H1 (cell line): ENCODE data around the gene RTN4. TPM values are rescaled to one million over a fixed set of nuclear protein-coding genes. Genes with fewer than 3 reads are reported as not detected.

Experiments used
- CTCF ChIA-PET: fragments of 300-600 bp; sonication (Branson Sonifier 250); formaldehyde crosslinking; loops from one replicate; lab custom pipeline; 2021; ENCODE audit not compliant: partially characterized antibody; lab: Charles Lee
- POLR2A ChIA-PET: fragments of 300-600 bp; sonication (Branson Sonifier 250); formaldehyde crosslinking; loops from one replicate; lab custom pipeline; 2021; ENCODE audit warnings: inconsistent platforms; ENCODE audit not compliant: partially characterized antibody; lab: Charles Lee
- DNase-seq, 2 experiments: peaks; one replicate each; pipeline versions ENCODE4 v3.0.0 to v3.0.0-alpha.2; 2010 to 2022; ENCODE audit warnings: low spot score in 2 of 2, low read depth in 1 of 2, mixed read lengths in 1 of 2
- FAIRE-seq: peaks from 2 replicates; lab custom pipeline; 2011; peaks lifted over from hg19 to GRCh38; lab: Jason Lieb, UNC
- H2AFZ ChIP-seq: 2 replicates; pipeline ENCODE4 v1.8.1; 2012; ENCODE audit warnings: low read length, inconsistent platforms
- H2AK5ac ChIP-seq: 2 replicates; pipeline ENCODE4 v1.6.1; 2013; ENCODE audit warnings: low read depth, low read length
- H2BK120ac ChIP-seq: replicated peaks from 2 replicates; pipeline ENCODE3; 2013; ENCODE audit warnings: low read depth, low read length, inconsistent platforms
- H2BK12ac ChIP-seq: 2 replicates; pipeline ENCODE4 v1.6.1; 2013; ENCODE audit warnings: low read depth, low read length
- H2BK15ac ChIP-seq: 2 replicates; pipeline ENCODE4 v1.6.1; 2013; ENCODE audit warnings: low read length
- H2BK20ac ChIP-seq: 2 replicates; pipeline ENCODE4 v1.6.1; 2013; ENCODE audit warnings: low read length
- H2BK5ac ChIP-seq: 2 replicates; pipeline ENCODE4 v1.6.1; 2013; ENCODE audit warnings: low read depth, low read length
- H3K14ac ChIP-seq: 2 replicates; pipeline ENCODE4 v1.6.1; 2013; ENCODE audit warnings: inconsistent platforms; ENCODE audit not compliant: insufficient read length
- H3K18ac ChIP-seq: 2 replicates; pipeline ENCODE4 v1.6.1; 2013; ENCODE audit warnings: low read length; ENCODE audit errors: extremely low read depth
- H3K23ac ChIP-seq: 2 replicates; pipeline ENCODE4 v1.6.1; 2013; ENCODE audit warnings: inconsistent platforms; ENCODE audit not compliant: insufficient read length
- H3K23me2 ChIP-seq: 2 replicates; pipeline ENCODE4 v1.6.1; 2013; ENCODE audit warnings: low read depth, low read length
- H3K27ac ChIP-seq: 2 replicates; pipeline ENCODE4 v1.6.1; 2011; ENCODE audit warnings: low read depth, low read length, inconsistent platforms
- H3K27me3 ChIP-seq, 4 experiments: replicated peaks in 1 of 4; 1 replicate in 1 of 4; 2 replicates in 3 of 4; pipeline versions ENCODE4 v1.6.1 to v1.8.1; 2011 to 2013; ENCODE audit warnings: low read length in 3 of 4, mild to moderate bottlenecking in 3 of 4, inconsistent platforms in 2 of 4, mixed read lengths in 2 of 4, moderate library complexity in 1 of 4; ENCODE audit not compliant: control insufficient read depth in 3 of 4, insufficient read depth in 3 of 4; ENCODE audit errors: extremely low read depth in 1 of 4
- H3K36me3 ChIP-seq, 4 experiments: 2 replicates each; pipeline versions ENCODE4 v1.6.1 to v1.8.1; 2011 to 2013; ENCODE audit warnings: mild to moderate bottlenecking in 4 of 4, low read length in 3 of 4, moderate library complexity in 2 of 4, control low read depth in 1 of 4, inconsistent platforms in 1 of 4; ENCODE audit not compliant: insufficient read depth in 4 of 4, control insufficient read depth in 2 of 4
- H3K4ac ChIP-seq: replicated peaks from 2 replicates; pipeline ENCODE3; 2013; ENCODE audit warnings: low read length, low read depth, mixed read lengths, inconsistent platforms; ENCODE audit not compliant: insufficient read length
- H3K4me1 ChIP-seq, 4 experiments: replicated peaks in 1 of 4; 1 replicate in 1 of 4; 2 replicates in 3 of 4; pipeline versions ENCODE4 v1.6.1 to v1.8.1; 2011 to 2013; ENCODE audit warnings: low read length in 3 of 4, inconsistent platforms in 2 of 4, mixed read lengths in 1 of 4; ENCODE audit not compliant: insufficient read depth in 4 of 4, control insufficient read depth in 3 of 4
- H3K4me2 ChIP-seq, 2 experiments: 2 replicates each; pipeline versions ENCODE4 v1.6.1 to v1.8.1; 2011 to 2013; ENCODE audit warnings: low read depth in 2 of 2, low read length in 2 of 2, control low read depth in 1 of 2, inconsistent platforms in 1 of 2, mild to moderate bottlenecking in 1 of 2; ENCODE audit not compliant: insufficient read depth in 1 of 2
- H3K4me3 ChIP-seq, 4 experiments: fragments of 200-600, 300-600 bp in 1 of 4; sonication (generic), shearing (Covaris generic), sonication (Bioruptor Twin) in 1 of 4; 2 replicates each; pipeline versions ENCODE4 v1.5.1 to v1.8.1; 2011 to 2016; ENCODE audit warnings: low read length in 4 of 4, low read depth in 3 of 4, control low read depth in 2 of 4, inconsistent platforms in 2 of 4, mild to moderate bottlenecking in 2 of 4, mixed read lengths in 1 of 4, moderate library complexity in 1 of 4; ENCODE audit not compliant: insufficient read depth in 2 of 4; ENCODE audit errors: extremely low read depth in 1 of 4
- H3K56ac ChIP-seq: replicated peaks from 2 replicates; pipeline ENCODE3; 2013; ENCODE audit warnings: low read depth, mild to moderate bottlenecking, mixed read lengths, low read length, inconsistent platforms; ENCODE audit not compliant: insufficient read length
- H3K79me1 ChIP-seq: 2 replicates; pipeline ENCODE4 v1.6.1; 2013; ENCODE audit warnings: low read depth, low read length, control low read depth
- H3K79me2 ChIP-seq, 2 experiments: 2 replicates each; pipeline versions ENCODE4 v1.6.1 to v1.8.1; 2012 to 2013; ENCODE audit warnings: low read length in 2 of 2, mild to moderate bottlenecking in 2 of 2, inconsistent platforms in 1 of 2; ENCODE audit not compliant: insufficient read depth in 2 of 2, control insufficient read depth in 1 of 2
- H3K9ac ChIP-seq, 4 experiments: replicated peaks in 1 of 4; 1 replicate in 1 of 4; 2 replicates in 3 of 4; pipeline versions ENCODE4 v1.6.1 to v1.8.1; 2011 to 2013; ENCODE audit warnings: low read depth in 3 of 4, low read length in 3 of 4, control low read depth in 2 of 4, mild to moderate bottlenecking in 2 of 4, moderate library complexity in 2 of 4, inconsistent platforms in 1 of 4; ENCODE audit errors: extremely low read depth in 1 of 4
- H3K9me3 ChIP-seq, 2 experiments: 2 replicates each; pipeline versions ENCODE4 v1.6.1 to v1.8.1; 2012 to 2013; ENCODE audit warnings: mild to moderate bottlenecking in 2 of 2, moderate library complexity in 2 of 2, control low read depth in 1 of 2, inconsistent platforms in 1 of 2, low read depth in 1 of 2, low read length in 1 of 2, mixed read lengths in 1 of 2; ENCODE audit not compliant: insufficient read depth in 2 of 2
- H4K20me1 ChIP-seq, 2 experiments: replicated peaks in 1 of 2; 2 replicates each; pipeline versions ENCODE3 to v1.8.1; 2011 to 2013; ENCODE audit warnings: inconsistent platforms in 2 of 2, low read length in 2 of 2, mild to moderate bottlenecking in 1 of 2; ENCODE audit not compliant: insufficient read depth in 2 of 2, control insufficient read depth in 1 of 2
- H4K5ac ChIP-seq: 2 replicates; pipeline ENCODE4 v1.6.1; 2013; ENCODE audit warnings: low read length, low read depth, mixed read lengths, inconsistent platforms; ENCODE audit not compliant: insufficient read length
- H4K8ac ChIP-seq: 2 replicates; pipeline ENCODE4 v1.8.0; 2013; ENCODE audit warnings: mild to moderate bottlenecking, moderate library complexity, low read length, inconsistent platforms; ENCODE audit not compliant: insufficient read depth; ENCODE audit errors: extremely low read depth
- H4K91ac ChIP-seq: replicated peaks from 2 replicates; pipeline ENCODE3; 2013; ENCODE audit warnings: low read length, mixed read lengths, inconsistent platforms; ENCODE audit not compliant: insufficient read length
- EP300 ChIP-seq, 2 experiments: IDR thresholded peaks; 1 replicate in 1 of 2; 2 replicates in 1 of 2; pipeline ENCODE4 v1.6.1; 2011 to 2012; ENCODE audit warnings: low read depth in 2 of 2, low read length in 2 of 2, mild to moderate bottlenecking in 2 of 2, borderline replicate concordance in 1 of 2, inconsistent platforms in 1 of 2, moderate library complexity in 1 of 2
- GTF2F1 ChIP-seq: IDR thresholded peaks from 2 replicates; pipeline ENCODE4 v1.6.1; 2012; ENCODE audit warnings: low read depth, low read length, improper control_type of control experiment, borderline replicate concordance
- TCF12 ChIP-seq: IDR thresholded peaks from 2 replicates; pipeline ENCODE4 v1.6.1; 2011; ENCODE audit warnings: low read depth, mild to moderate bottlenecking, low read length
- TEAD4 ChIP-seq: IDR thresholded peaks from 2 replicates; pipeline ENCODE4 v1.6.1; 2012; ENCODE audit warnings: low read depth, low read length, inconsistent platforms, mixed read lengths
- YY1 ChIP-seq: IDR thresholded peaks from 2 replicates; pipeline ENCODE4 v1.6.1; 2011; ENCODE audit warnings: low read depth, mild to moderate bottlenecking, low read length
- ZNF274 ChIP-seq: IDR thresholded peaks from 2 replicates; pipeline ENCODE4 v1.7.0; 2012; ENCODE audit warnings: low read length, borderline replicate concordance; ENCODE audit errors: extremely low read depth
- WGBS, 2 experiments: shearing (Covaris generic) in 1 of 2; methylation state at CpG; one replicate each; pipeline versions ENCODE4 v1.1.6 to v1.1.7; 2013 to 2015; ENCODE audit warnings: low lambda C conversion rate in 2 of 2, mixed read lengths in 2 of 2, inconsistent platforms in 1 of 2, low coverage in 1 of 2, missing lambda C conversion rate in 1 of 2; ENCODE audit not compliant: insufficient replicate concordance in 2 of 2, insufficient coverage in 1 of 2, insufficient read length in 1 of 2; ENCODE audit errors: extremely low coverage in 1 of 2, missing lambda C conversion rate in 1 of 2; 5-methylcytosine and 5-hydroxymethylcytosine counted together
- polyA plus RNA-seq, 7 experiments: library from polyadenylated mRNA; depleted of rRNA in 3 of 7; stranded (reverse) in 5 of 7; unstranded in 2 of 7; fragments of >200 nt in 5 of 7; fragments of 200-250 nt in 2 of 7; gene quantifications; 1 replicate in 5 of 7; 2 replicates in 1 of 7; 4 replicates in 1 of 7; pipeline versions ENCODE4 v1.2.1 to v1.2.3, GENCODE V29; 2011 to 2013; ENCODE audit warnings: missing spikeins in 2 of 7, mixed read lengths in 2 of 7
- total RNA-seq: library from RNA; stranded (reverse); fragmentation: NEBNext Ultra II Directional; extraction: Animal tissue kit (Norgen Biotek cat#: 25700); gene quantifications from 2 replicates; pipeline ENCODE4 v1.2.1, GENCODE V29; 2021

The RTN4 gene
- total and polyA plus RNA-seq, 2 of the 8 experiments (the other 6 are each of a cell fraction or from before 2014, with no cell fraction given): 179 to 242 TPM

DNA sequence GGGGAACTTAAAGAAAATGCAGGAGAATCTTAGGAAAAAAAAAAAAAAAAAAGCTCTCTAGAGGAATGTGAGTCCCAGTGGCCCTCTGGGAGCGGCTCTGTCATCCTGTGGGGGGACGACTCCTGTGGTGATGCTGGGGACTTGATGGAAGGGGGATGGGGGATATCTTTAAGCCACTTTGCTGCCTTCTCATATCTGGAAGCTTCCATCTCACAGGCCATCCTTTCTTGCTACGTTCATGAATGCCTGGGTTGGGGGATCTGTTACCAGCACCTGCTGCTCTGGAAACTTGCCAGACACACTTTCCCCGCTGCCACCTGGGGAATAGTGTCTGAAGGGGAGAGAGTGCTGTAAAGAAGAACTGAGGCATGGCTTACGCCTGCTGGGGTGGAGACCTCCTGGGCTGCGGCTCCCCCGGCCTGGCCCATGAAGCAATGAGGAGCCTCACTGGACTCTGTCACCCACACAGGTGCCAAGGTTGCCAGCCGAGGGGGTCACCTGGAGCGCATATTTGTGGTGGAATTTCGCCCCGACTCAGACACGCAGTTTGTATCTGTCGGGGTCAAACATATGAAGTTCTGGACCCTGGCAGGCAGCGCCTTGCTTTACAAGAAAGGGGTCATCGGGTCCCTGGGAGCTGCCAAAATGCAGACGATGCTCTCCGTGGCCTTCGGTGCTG lies 92.8 kb downstream of the RTN4 start:
- Histone ChIP-seq H3K27ac (no peak overlapping the region), H4K20me1 (peaks cover 0 to 2% of the 10 kb centered on the region in 2 experiments), H3K23me2 (no peaks in the 10 kb centered on the region), H2BK5ac (no peak overlapping the region), H2AK5ac (no peak overlapping the region), H2AFZ (no peak overlapping the region), H3K27me3 (no peaks in the 10 kb centered on the region), H4K91ac (no peak overlapping the region), H2BK15ac (no peak overlapping the region), H3K79me2 (no peaks in the 10 kb centered on the region), H3K4ac (no peak overlapping the region), H3K4me3 (no peak overlapping the region), H4K8ac (no peak overlapping the region), H3K9me3 (no peaks in the 10 kb centered on the region), H3K56ac (no peak overlapping the region), H4K5ac (no peak overlapping the region), H2BK12ac (0 out of 2 replicates have a peak overlapping the region, but pooled peaks have one; percentile 33), H3K18ac (no peak overlapping the region), H2BK120ac (no peak overlapping the region), H3K23ac (no peak overlapping the region), H3K14ac (no peak overlapping the region), H3K79me1 (no peaks in the 10 kb centered on the region), H3K4me2 (no peak overlapping the region), H3K9ac (no peak overlapping the region; a peak in 1 of 7 replicates), H3K36me3 (no peaks in the 10 kb centered on the region), H2BK20ac (no peak overlapping the region), H3K4me1 (peaks cover 2 to 7% (median 4%) of the 10 kb centered on the region in 4 experiments; a peak in 4 of 7 replicates)
- no peak for FAIRE-seq
- TF ChIP-seq GTF2F1: no peak
- no peak for TF ChIP-seq EP300 (IDR thresholded peaks at IDR 0.05; ENCODE audit: borderline replicate concordance in 1 of 2, low read depth in 2 of 2, low read length in 2 of 2)
- no peak for TF ChIP-seq YY1
- no peak for TF ChIP-seq TCF12
- TF ChIP-seq ZNF274: no peak
- TF ChIP-seq TEAD4: 0 out of 2 replicates have a peak, but pooled peaks have one; percentile 8
- CTCF ChIA-PET: interaction anchor here (0.7 to 1.2 kb wide), 5 partner anchors 57 to 627 kb away, joined by 3 to 4 read pairs (median 3); no protein-coding TSS in a partner anchor
- DNase-seq: no peak
- POLR2A ChIA-PET: no interaction called here
- 89% methylated on average over 18 of the region's 18 CpGs; no CpG with 5 or more reads in 1 of the 2 experiments for WGBS, 2 experiments
